ENCODE data around the gene CEP170B. TPM values are rescaled to one million over a fixed set of nuclear protein-coding genes. Genes with fewer than 3 reads are reported as not detected.

CEP170B gene
- total and polyA plus RNA-seq, 2 of the 8 experiments (the other 6 are each of a cell fraction or from before 2014, with no cell fraction given) = 9.1 to 33.8 TPM

DNA sequence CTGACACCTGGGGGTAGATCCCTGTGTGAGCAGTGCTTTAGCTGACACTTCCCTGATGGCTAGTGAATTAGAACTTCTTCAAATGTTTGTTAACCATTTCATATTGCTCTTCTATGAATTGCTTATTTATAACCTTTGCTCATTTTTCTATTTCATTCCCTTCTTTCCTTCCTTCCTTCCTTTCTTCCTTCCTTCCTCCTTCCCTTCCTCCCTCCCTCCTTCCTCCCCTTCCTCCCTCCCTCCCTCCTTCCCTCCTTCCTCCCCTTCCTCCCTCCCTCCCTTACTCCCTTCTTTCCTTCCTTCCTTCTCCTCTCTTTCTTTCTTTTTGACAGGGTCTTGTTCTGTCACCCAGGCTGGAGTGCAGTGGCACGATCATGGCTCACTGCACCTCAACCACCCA is 23.3 kb upstream of the CEP170B start (continued):
- TF ChIP-seq, protein P1, sequence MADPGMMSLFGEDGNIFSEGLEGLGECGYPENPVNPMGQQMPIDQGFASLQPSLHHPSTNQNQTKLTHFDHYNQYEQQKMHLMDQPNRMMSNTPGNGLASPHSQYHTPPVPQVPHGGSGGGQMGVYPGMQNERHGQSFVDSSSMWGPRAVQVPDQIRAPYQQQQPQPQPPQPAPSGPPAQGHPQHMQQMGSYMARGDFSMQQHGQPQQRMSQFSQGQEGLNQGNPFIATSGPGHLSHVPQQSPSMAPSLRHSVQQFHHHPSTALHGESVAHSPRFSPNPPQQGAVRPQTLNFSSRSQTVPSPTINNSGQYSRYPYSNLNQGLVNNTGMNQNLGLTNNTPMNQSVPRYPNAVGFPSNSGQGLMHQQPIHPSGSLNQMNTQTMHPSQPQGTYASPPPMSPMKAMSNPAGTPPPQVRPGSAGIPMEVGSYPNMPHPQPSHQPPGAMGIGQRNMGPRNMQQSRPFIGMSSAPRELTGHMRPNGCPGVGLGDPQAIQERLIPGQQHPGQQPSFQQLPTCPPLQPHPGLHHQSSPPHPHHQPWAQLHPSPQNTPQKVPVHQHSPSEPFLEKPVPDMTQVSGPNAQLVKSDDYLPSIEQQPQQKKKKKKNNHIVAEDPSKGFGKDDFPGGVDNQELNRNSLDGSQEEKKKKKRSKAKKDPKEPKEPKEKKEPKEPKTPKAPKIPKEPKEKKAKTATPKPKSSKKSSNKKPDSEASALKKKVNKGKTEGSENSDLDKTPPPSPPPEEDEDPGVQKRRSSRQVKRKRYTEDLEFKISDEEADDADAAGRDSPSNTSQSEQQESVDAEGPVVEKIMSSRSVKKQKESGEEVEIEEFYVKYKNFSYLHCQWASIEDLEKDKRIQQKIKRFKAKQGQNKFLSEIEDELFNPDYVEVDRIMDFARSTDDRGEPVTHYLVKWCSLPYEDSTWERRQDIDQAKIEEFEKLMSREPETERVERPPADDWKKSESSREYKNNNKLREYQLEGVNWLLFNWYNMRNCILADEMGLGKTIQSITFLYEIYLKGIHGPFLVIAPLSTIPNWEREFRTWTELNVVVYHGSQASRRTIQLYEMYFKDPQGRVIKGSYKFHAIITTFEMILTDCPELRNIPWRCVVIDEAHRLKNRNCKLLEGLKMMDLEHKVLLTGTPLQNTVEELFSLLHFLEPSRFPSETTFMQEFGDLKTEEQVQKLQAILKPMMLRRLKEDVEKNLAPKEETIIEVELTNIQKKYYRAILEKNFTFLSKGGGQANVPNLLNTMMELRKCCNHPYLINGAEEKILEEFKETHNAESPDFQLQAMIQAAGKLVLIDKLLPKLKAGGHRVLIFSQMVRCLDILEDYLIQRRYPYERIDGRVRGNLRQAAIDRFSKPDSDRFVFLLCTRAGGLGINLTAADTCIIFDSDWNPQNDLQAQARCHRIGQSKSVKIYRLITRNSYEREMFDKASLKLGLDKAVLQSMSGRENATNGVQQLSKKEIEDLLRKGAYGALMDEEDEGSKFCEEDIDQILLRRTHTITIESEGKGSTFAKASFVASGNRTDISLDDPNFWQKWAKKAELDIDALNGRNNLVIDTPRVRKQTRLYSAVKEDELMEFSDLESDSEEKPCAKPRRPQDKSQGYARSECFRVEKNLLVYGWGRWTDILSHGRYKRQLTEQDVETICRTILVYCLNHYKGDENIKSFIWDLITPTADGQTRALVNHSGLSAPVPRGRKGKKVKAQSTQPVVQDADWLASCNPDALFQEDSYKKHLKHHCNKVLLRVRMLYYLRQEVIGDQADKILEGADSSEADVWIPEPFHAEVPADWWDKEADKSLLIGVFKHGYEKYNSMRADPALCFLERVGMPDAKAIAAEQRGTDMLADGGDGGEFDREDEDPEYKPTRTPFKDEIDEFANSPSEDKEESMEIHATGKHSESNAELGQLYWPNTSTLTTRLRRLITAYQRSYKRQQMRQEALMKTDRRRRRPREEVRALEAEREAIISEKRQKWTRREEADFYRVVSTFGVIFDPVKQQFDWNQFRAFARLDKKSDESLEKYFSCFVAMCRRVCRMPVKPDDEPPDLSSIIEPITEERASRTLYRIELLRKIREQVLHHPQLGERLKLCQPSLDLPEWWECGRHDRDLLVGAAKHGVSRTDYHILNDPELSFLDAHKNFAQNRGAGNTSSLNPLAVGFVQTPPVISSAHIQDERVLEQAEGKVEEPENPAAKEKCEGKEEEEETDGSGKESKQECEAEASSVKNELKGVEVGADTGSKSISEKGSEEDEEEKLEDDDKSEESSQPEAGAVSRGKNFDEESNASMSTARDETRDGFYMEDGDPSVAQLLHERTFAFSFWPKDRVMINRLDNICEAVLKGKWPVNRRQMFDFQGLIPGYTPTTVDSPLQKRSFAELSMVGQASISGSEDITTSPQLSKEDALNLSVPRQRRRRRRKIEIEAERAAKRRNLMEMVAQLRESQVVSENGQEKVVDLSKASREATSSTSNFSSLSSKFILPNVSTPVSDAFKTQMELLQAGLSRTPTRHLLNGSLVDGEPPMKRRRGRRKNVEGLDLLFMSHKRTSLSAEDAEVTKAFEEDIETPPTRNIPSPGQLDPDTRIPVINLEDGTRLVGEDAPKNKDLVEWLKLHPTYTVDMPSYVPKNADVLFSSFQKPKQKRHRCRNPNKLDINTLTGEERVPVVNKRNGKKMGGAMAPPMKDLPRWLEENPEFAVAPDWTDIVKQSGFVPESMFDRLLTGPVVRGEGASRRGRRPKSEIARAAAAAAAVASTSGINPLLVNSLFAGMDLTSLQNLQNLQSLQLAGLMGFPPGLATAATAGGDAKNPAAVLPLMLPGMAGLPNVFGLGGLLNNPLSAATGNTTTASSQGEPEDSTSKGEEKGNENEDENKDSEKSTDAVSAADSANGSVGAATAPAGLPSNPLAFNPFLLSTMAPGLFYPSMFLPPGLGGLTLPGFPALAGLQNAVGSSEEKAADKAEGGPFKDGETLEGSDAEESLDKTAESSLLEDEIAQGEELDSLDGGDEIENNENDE (IDR thresholded peaks at IDR 0.05; ENCODE audit: insufficient replicate concordance, low read length) = no peak
- TF ChIP-seq SP1 (IDR thresholded peaks at IDR 0.05; ENCODE audit: low read depth, low read length) = no peak
- TF ChIP-seq CHD2 (IDR thresholded peaks at IDR 0.05; ENCODE audit: low read length) = no peak
- no peak for TF ChIP-seq SIRT6 (IDR thresholded peaks at IDR 0.05; ENCODE audit: low read length)
- no peak for TF ChIP-seq ZNF274 (IDR thresholded peaks at IDR 0.05; ENCODE audit: borderline replicate concordance, extremely low read depth, low read length)
- no peak for TF ChIP-seq BCL11A (IDR thresholded peaks at IDR 0.05; ENCODE audit: low read depth in 2 of 2, low read length in 2 of 2)
- no peak for TF ChIP-seq CHD1 (IDR thresholded peaks at IDR 0.05; ENCODE audit: low read depth, low read length)

Data from H1 (cell line).